ENCODE measurements around the gene KLHDC7A.
"Not testable (repeated sequence)": the region's sequence is repeated elsewhere in the genome, so short reads cannot be mapped to it uniquely, and the experiment has no call there.

The KLHDC7A gene
- 0 to 0.44 (median 0) reads per million in 4 experiments for total RNA-seq

GRCh38 chr1:18480315-18481189 is at the start of gene KLHDC7A:
Gene KLHDC7A (plus strand): TSS chr1:18480930. CDS start chr1:18480982, 52 bp downstream.
- DNase-seq, result no peak

- no peak for DNase-seq
Observed at GRCh38 chr1:18434041-18434440, 46.7 kb upstream of the KLHDC7A start.

GRCh38 chr1:18440385-18441226 is 40.1 kb upstream of the KLHDC7A start:
- DNase-seq, result no peak

GRCh38 chr1:18443587-18444520 is 36.9 kb upstream of the KLHDC7A start:
- DNase-seq, result no peak

GRCh38 chr1:18444563-18444962 is 36.2 kb upstream of the KLHDC7A start:
- no peak for DNase-seq

- no peak for DNase-seq
Observed at GRCh38 chr1:18446751-18447150, 34.0 kb upstream of the KLHDC7A start.

- no peak for DNase-seq
Observed at GRCh38 chr1:18447509-18448220, 33.1 kb upstream of the KLHDC7A start.

- no peak for DNase-seq
Observed at GRCh38 chr1:18448889-18449288, 31.8 kb upstream of the KLHDC7A start.

- DNase-seq, result no peak
Observed at GRCh38 chr1:18452550-18452949, 28.2 kb upstream of the KLHDC7A start.

- no peak for DNase-seq
Observed at GRCh38 chr1:18458133-18459092, 22.3 kb upstream of the KLHDC7A start.

GRCh38 chr1:18461656-18462055 is 19.1 kb upstream of the KLHDC7A start:
- no peak for DNase-seq

- not testable (repeated sequence) for DNase-seq
Observed at GRCh38 chr1:18462517-18462916, 18.2 kb upstream of the KLHDC7A start.

GRCh38 chr1:18463063-18463462 is 17.7 kb upstream of the KLHDC7A start:
- DNase-seq, result no peak

- DNase-seq, result no peak
Observed at GRCh38 chr1:18463984-18464664, 16.6 kb upstream of the KLHDC7A start.

GRCh38 chr1:18464665-18465050 is 16.1 kb upstream of the KLHDC7A start:
- no peak for DNase-seq

- DNase-seq, result no peak
Observed at GRCh38 chr1:18466676-18467075, 14.1 kb upstream of the KLHDC7A start.

GRCh38 chr1:18468570-18468969 is 12.2 kb upstream of the KLHDC7A start:
- DNase-seq, result no peak

GRCh38 chr1:18469514-18469913 is 11.2 kb upstream of the KLHDC7A start:
- no peak for DNase-seq

- DNase-seq, result no peak
Observed at GRCh38 chr1:18470671-18471355, 9.9 kb upstream of the KLHDC7A start.

Measured in effector CD8-positive, alpha-beta T cell (primary cell).